GM23338 (cell line): Measurements from ENCODE around the gene PHAX. TPM values are rescaled to one million over a fixed set of nuclear protein-coding genes. Genes with fewer than 3 reads are reported as not detected.
"Not testable (repeated sequence)": the region's sequence is repeated elsewhere in the genome, so short reads cannot be mapped to it uniquely, and the experiment has no call there.

Experiments
- ATAC-seq: fragments of 200-7000 bp; cut with Tn5 transposase; 3 replicates; pipeline ENCODE4 v1.9.1; 2020
- DNase-seq: peaks from one replicate; pipeline ENCODE4 v3.0.0-alpha.2; 2015; ENCODE audit warnings: low spot score
- H2AFZ ChIP-seq: fragments of 200-600 bp; sonication (generic); 2 replicates; pipeline ENCODE4 v1.8.0; 2016; ENCODE audit warnings: antibody characterized with exemption, mild to moderate bottlenecking, moderate library complexity
- H3F3A ChIP-seq: fragments of 200-600 bp; sonication (generic); replicated peaks from 2 replicates; pipeline ENCODE4 v1.8.0; 2017; ENCODE audit warnings: antibody characterized with exemption, mixed run types, low read depth
- H3K27ac ChIP-seq: fragments of 200-600 bp; sonication (generic); 2 replicates; pipeline ENCODE4 v1.6.1; 2016; ENCODE audit warnings: low read depth
- H3K27me3 ChIP-seq: fragments of 200-600 bp; sonication (generic); 2 replicates; pipeline ENCODE4 v1.8.0; 2016; ENCODE audit warnings: mild to moderate bottlenecking, mixed run types, moderate library complexity; ENCODE audit not compliant: insufficient read depth
- H3K36me3 ChIP-seq: fragments of 200-600 bp; sonication (generic); 2 replicates; pipeline ENCODE4 v1.8.0; 2016; ENCODE audit warnings: mild to moderate bottlenecking; ENCODE audit not compliant: insufficient read depth
- H3K4me1 ChIP-seq: fragments of 200-600 bp; sonication (generic); 2 replicates; pipeline ENCODE4 v1.8.0; 2016; ENCODE audit warnings: mild to moderate bottlenecking, moderate library complexity; ENCODE audit not compliant: insufficient read depth
- H3K4me2 ChIP-seq: fragments of 200-600 bp; sonication (generic); 2 replicates; pipeline ENCODE4 v1.7.1; 2017; ENCODE audit warnings: mixed run types
- H3K4me3 ChIP-seq: fragments of 200-600 bp; sonication (generic); 2 replicates; pipeline ENCODE4 v1.6.1; 2016; ENCODE audit warnings: mixed run types
- H3K79me2 ChIP-seq: fragments of 200-600 bp; sonication (generic); replicated peaks from 2 replicates; pipeline ENCODE4 v1.8.0; 2017; ENCODE audit warnings: mild to moderate bottlenecking; ENCODE audit not compliant: insufficient read depth
- H3K9me2 ChIP-seq: fragments of 200-600 bp; sonication (generic); 2 replicates; pipeline ENCODE4 v1.8.0; 2017; ENCODE audit not compliant: insufficient read depth
- H4K20me1 ChIP-seq: fragments of 200-600 bp; sonication (generic); replicated peaks from 2 replicates; pipeline ENCODE4 v1.8.0; 2017; ENCODE audit warnings: mild to moderate bottlenecking; ENCODE audit not compliant: insufficient read depth
- H3K27ac Mint-ChIP-seq: 2 replicates; pipeline ENCODE4 v1.8.0; 2020; ENCODE audit warnings: inconsistent platforms, mild to moderate bottlenecking, moderate library complexity, mixed read lengths
- H3K27me3 Mint-ChIP-seq: 3 replicates; pipeline ENCODE4 v1.8.0; 2022; ENCODE audit warnings: low read depth, mild to moderate bottlenecking, moderate library complexity, mixed read lengths, inconsistent platforms; ENCODE audit not compliant: insufficient read depth, poor library complexity
- H3K36me3 Mint-ChIP-seq: 3 replicates; pipeline ENCODE4 v1.8.0; 2021; ENCODE audit warnings: low read depth, mild to moderate bottlenecking, inconsistent platforms, moderate library complexity, mixed read lengths
- H3K4me1 Mint-ChIP-seq: 3 replicates; pipeline ENCODE4 v1.8.0; 2020; ENCODE audit warnings: mild to moderate bottlenecking, inconsistent platforms, mixed read lengths
- H3K4me3 Mint-ChIP-seq: 3 replicates; pipeline ENCODE4 v1.8.0; 2021; ENCODE audit warnings: moderate library complexity, mild to moderate bottlenecking, inconsistent platforms, mixed read lengths
- H3K9me3 Mint-ChIP-seq: 3 replicates; pipeline ENCODE4 v1.8.0; 2020; ENCODE audit warnings: moderate library complexity, mild to moderate bottlenecking, inconsistent platforms, mixed read lengths
- CREB1 ChIP-seq: fragments of 250-450 bp; sonication (Bioruptor Pico); IDR thresholded peaks from 2 replicates; pipeline ENCODE4 v1.5.0; 2020; ENCODE audit warnings: low read depth, mild to moderate bottlenecking, moderate library complexity
- CTCF ChIP-seq, 2 experiments: fragments of 200-600 bp in 1 of 2; sonication (generic) in 1 of 2; conservative IDR thresholded peaks; 2 replicates each; pipeline versions ENCODE4 v1.5.1 to v1.6.1; 2016 to 2017; ENCODE audit warnings: antibody characterized with exemption in 2 of 2, low read depth in 2 of 2, mild to moderate bottlenecking in 2 of 2, moderate library complexity in 1 of 2
- EZH2 ChIP-seq: fragments of 200-600 bp; sonication (generic); IDR thresholded peaks from one replicate; pipeline ENCODE4 v1.8.0; 2017; ENCODE audit warnings: antibody characterized with exemption, mild to moderate bottlenecking, low read depth; ENCODE audit not compliant: unreplicated experiment
- JUNB ChIP-seq: IDR thresholded peaks from one replicate; pipeline ENCODE4 v1.6.1; 2016; ENCODE audit warnings: antibody characterized with exemption; ENCODE audit not compliant: unreplicated experiment
- REST ChIP-seq: IDR thresholded peaks from one replicate; pipeline ENCODE4 v1.6.1; 2018; ENCODE audit warnings: antibody characterized with exemption; ENCODE audit not compliant: unreplicated experiment
- STAT1 ChIP-seq: IDR thresholded peaks from one replicate; pipeline ENCODE4 v1.6.1; 2016; ENCODE audit warnings: antibody characterized with exemption; ENCODE audit not compliant: unreplicated experiment
- ZNF114 ChIP-seq: fragments of 250-450 bp; sonication (Bioruptor Pico); IDR thresholded peaks from 2 replicates; pipeline ENCODE4 v1.5.0; 2020; ENCODE audit warnings: mild to moderate bottlenecking, moderate library complexity
- ZNF462 ChIP-seq: fragments of 250-450 bp; sonication (Bioruptor Pico); IDR thresholded peaks from 2 replicates; pipeline ENCODE4 v1.5.0; 2020; ENCODE audit warnings: mild to moderate bottlenecking, moderate library complexity
- polyA plus RNA-seq: library from polyadenylated mRNA; unstranded; fragments of >200 nt; fragmentation: Nextera tagmentation; extraction: Ambion mirVana; gene quantifications from 2 replicates; pipeline ENCODE4 v1.2.1, GENCODE V29; 2016
- total RNA-seq: library from RNA; depleted of rRNA; stranded (reverse); fragments of >200 nt; shearing (Covaris generic); gene quantifications from 2 replicates; pipeline ENCODE4 v1.2.3, GENCODE V29; 2014

Gene PHAX
- total and polyA plus RNA-seq, 2 experiments from 2014 or later = 75.9 to 140 TPM

GRCh38 chr5:126555101-126555500 lies 45.6 kb upstream of the PHAX start:
- H3K9me3 Mint-ChIP-seq, H3K27me3 ChIP-seq, ATAC-seq, H3K4me3 Mint-ChIP-seq, DNase-seq, H3K4me1 Mint-ChIP-seq, H3K27ac Mint-ChIP-seq, H3K4me2 ChIP-seq, H3F3A ChIP-seq, H3K79me2 ChIP-seq, H3K9me2 ChIP-seq, H3K4me3 ChIP-seq, H3K27ac ChIP-seq, H2AFZ ChIP-seq, H3K4me1 ChIP-seq, H3K27me3 Mint-ChIP-seq: not testable (repeated sequence)
- H3K36me3 ChIP-seq = peaks cover 76% of the 10 kb centered on the region
- H3K36me3 Mint-ChIP-seq = peaks cover 79% of the 10 kb centered on the region
- H4K20me1 ChIP-seq = peaks cover 16% of the 10 kb centered on the region; the same call in 1 of the 2 replicates

GRCh38 chr5:126561908-126562307 lies 38.8 kb upstream of the PHAX start:
- no peak for TF ChIP-seq STAT1
- TF ChIP-seq CTCF (conservative IDR thresholded peaks at IDR 0.05; ENCODE audit: low read depth in 2 of 2) = no peak
- no peak for TF ChIP-seq JUNB
- no peak for TF ChIP-seq ZNF462
- no peak for TF ChIP-seq ZNF114 (CRISPR knock-in tag)
- no peak for TF ChIP-seq CREB1
- TF ChIP-seq REST = no peak
- no peak for TF ChIP-seq EZH2
- Mint-ChIP-seq H3K27me3 (peaks cover 3% of the 10 kb centered on the region), H3K4me1 (peaks cover 9% of the 10 kb centered on the region), H3K27ac (no peak overlapping the region), H3K36me3 (peaks cover 69% of the 10 kb centered on the region), H3K9me3 (no peaks in the 10 kb centered on the region), H3K4me3 (no peak overlapping the region)
- no peaks in the 10 kb centered on the region for H3K4me1 ChIP-seq
- no peak overlapping the region for H2AFZ ChIP-seq
- no peak overlapping the region for H3K4me3 ChIP-seq
- peaks cover 13% of the 10 kb centered on the region; the same call in 1 of the 2 replicates for H4K20me1 ChIP-seq
- no peaks in the 10 kb centered on the region for H3K9me2 ChIP-seq
- DNase-seq (no peak), ATAC-seq (no peak)
- peaks cover 59% of the 10 kb centered on the region for H3K36me3 ChIP-seq
- H3K27me3 ChIP-seq = no peaks in the 10 kb centered on the region
- no peaks in the 10 kb centered on the region for H3K79me2 ChIP-seq
- no peaks in the 10 kb centered on the region for H3F3A ChIP-seq
- no peak overlapping the region for H3K4me2 ChIP-seq
- no peak overlapping the region for H3K27ac ChIP-seq
